SK-N-SH (cell line): ENCODE results near the gene ZSCAN5C.

Experiments
- CTCF ChIP-seq: fragments of 200-600 bp; sonication (generic); IDR thresholded peaks from 2 replicates; pipeline ENCODE4 v1.6.1; 2017; ENCODE audit warnings: antibody characterized with exemption, mild to moderate bottlenecking, moderate library complexity
- ELF1 ChIP-seq: IDR thresholded peaks from 2 replicates; pipeline ENCODE4 v1.4.0; 2012
- EP300 ChIP-seq, 2 experiments: IDR thresholded peaks; 2 replicates each; pipeline versions ENCODE4 v1.4.0 to v1.6.1; 2012; ENCODE audit warnings: borderline replicate concordance in 1 of 2, low read depth in 1 of 2, low read length in 1 of 2
- EZH2phosphoT487 ChIP-seq: fragments of 200-600 bp; sonication (generic); IDR thresholded peaks from 2 replicates; pipeline ENCODE4 v1.6.1; 2017; ENCODE audit warnings: low read depth, mixed run types, mild to moderate bottlenecking, antibody characterized with exemption, moderate library complexity, borderline replicate concordance
- FOXM1 ChIP-seq: IDR thresholded peaks from 2 replicates; pipeline ENCODE4 v1.4.0; 2012; ENCODE audit warnings: low read depth, mild to moderate bottlenecking
- JUND ChIP-seq: IDR thresholded peaks from 2 replicates; pipeline ENCODE4 v1.4.0; 2012
- RCOR1 ChIP-seq: fragments of 150-350 bp; IDR thresholded peaks from 2 replicates; pipeline ENCODE4 v1.6.1; 2017; ENCODE audit warnings: antibody characterized with exemption, low read length
- RFX5 ChIP-seq: IDR thresholded peaks from 2 replicates; pipeline ENCODE4 v1.6.1; 2012; ENCODE audit warnings: mild to moderate bottlenecking, improper control_type of control experiment, low read length
- SIN3A ChIP-seq: IDR thresholded peaks from 2 replicates; pipeline ENCODE4 v1.6.1; 2012; ENCODE audit warnings: low read depth, mild to moderate bottlenecking, low read length, moderate library complexity, borderline replicate concordance
- TAF1 ChIP-seq: IDR thresholded peaks from 2 replicates; pipeline ENCODE4 v1.6.1; 2012; ENCODE audit warnings: low read depth, mild to moderate bottlenecking, low read length, moderate library complexity, borderline replicate concordance

DNA sequence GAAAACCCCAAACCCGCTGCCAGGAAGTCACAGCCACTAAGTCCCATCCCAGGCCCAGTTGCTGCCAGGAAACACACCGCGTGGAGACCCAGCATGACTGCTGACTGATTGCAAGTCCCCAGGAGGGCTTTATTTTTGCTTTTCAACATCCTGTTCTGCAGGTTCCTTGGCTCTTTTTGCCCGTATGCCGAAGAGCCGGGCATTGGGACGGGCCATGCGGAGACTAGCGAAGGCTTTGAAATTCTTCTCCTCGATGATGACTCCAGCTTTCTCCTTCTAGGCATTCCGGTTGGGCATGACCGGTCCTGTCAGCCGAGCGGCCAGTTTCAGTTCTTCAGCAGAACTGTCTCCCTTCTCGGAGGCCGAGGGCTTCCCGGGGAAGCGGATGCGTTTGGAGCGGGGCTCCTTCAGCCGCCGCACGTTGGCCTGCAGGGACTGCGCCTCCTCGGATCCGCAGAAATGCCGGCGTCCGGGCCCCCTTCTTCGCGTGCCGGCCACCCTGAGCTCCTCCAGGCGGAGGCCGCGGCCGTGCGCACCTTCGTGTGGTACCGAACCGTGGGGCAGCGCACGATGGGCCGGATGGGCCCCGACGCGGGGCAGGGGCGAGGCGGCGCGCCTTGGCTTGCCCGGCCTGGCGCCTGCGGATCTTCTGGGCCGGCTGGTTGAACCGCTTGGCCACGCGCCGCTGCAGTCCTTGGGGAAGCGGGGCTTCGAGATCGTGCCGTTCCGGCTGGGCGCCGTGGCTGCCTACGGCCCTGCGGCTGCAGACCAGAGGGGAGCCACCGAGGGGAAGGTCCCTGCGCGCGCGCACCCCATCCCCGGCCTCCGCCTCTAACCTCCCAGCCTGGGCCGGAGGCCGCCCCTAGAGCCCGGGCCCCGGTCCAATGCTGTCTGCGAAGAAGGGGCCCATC lies 15.2 kb downstream of the ZSCAN5C start:
- TF ChIP-seq SIN3A (no peak), TAF1 (no peak), RFX5 (no peak), EZH2phosphoT487 (no peak), CTCF (no peak), JUND (no peak), RCOR1 (no peak), EP300 (IDR thresholded peaks at IDR 0.05; ENCODE audit: borderline replicate concordance in 1 of 2, low read depth in 1 of 2, low read length in 1 of 2) (no peak), ELF1 (no peak), FOXM1 (no peak)
